AML-193 (cell line): ENCODE data around the gene SH2D3A.

Source experiments
- DNase-seq, 2 experiments: peaks; one replicate each; lab custom pipeline; 2025; lab: John Stamatoyannopoulos, UW

SH2D3A gene

DNA sequence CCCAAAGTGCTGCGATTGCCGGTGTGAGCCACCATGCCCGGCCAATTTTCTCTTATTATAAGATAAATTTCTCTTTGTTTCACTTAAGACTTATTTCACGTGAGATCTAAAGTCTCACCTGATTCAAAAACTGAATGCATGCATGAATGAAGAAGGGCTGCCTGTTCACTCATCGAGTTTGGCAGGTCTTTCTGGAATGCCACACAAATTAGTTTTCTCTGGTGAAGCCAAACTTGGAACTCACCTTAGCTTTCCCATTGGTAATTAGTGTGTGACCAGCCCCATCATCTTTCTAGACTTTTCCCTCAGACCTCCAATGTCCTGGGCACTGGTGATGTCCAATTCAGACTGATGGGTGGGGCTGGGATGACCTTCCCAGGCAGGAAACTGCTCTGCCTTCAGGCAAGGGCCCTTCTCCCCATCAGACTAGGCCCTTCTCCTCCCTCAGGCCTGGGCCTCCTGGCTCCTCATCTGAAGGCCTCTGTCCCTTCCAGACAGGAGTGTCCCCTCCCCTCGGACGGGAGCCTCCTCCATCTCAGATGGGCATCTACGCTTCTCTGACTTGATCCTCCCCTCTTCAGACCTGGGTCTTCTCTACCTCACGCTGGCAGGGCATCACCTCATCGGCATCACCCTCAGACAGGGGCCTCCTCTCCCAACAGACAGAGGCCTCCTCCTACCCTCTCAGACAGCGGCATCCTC lies 61.2 kb downstream of the SH2D3A start:
- no peak for DNase-seq
